ENCODE measurements around the gene KRT33A.

DNA sequence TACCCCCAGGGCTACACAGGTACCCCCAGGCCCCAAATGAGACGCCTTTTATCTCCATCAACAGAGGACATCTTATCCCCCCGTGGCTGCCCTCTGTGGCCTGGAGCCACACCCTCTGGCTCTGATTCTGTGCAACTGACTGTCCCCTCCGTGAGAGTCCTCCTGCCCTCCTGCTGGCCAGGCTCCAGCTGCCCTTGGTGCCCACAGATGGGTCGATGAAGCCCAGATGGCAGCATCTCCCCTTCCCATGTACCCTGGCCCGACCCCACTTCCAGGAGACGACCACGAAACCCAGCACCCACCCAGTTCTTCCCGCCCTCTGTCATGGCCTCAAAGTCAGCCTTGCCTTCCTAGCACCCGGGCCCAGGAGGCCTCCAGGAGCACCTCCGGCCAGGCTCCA, 25.5 kb downstream of the KRT33A start:
- TF ChIP-seq, protein P1, sequence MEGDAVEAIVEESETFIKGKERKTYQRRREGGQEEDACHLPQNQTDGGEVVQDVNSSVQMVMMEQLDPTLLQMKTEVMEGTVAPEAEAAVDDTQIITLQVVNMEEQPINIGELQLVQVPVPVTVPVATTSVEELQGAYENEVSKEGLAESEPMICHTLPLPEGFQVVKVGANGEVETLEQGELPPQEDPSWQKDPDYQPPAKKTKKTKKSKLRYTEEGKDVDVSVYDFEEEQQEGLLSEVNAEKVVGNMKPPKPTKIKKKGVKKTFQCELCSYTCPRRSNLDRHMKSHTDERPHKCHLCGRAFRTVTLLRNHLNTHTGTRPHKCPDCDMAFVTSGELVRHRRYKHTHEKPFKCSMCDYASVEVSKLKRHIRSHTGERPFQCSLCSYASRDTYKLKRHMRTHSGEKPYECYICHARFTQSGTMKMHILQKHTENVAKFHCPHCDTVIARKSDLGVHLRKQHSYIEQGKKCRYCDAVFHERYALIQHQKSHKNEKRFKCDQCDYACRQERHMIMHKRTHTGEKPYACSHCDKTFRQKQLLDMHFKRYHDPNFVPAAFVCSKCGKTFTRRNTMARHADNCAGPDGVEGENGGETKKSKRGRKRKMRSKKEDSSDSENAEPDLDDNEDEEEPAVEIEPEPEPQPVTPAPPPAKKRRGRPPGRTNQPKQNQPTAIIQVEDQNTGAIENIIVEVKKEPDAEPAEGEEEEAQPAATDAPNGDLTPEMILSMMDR (IDR thresholded peaks at IDR 0.05; ENCODE audit: low read depth, low read length), result no peak
- TF ChIP-seq, protein P2, sequence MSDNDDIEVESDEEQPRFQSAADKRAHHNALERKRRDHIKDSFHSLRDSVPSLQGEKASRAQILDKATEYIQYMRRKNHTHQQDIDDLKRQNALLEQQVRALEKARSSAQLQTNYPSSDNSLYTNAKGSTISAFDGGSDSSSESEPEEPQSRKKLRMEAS (IDR thresholded peaks at IDR 0.05; ENCODE audit: low read depth, low read length), result no peak
